ENCODE measurements around the gene ZNF747. TPM values are rescaled to one million over a fixed set of nuclear protein-coding genes. Genes with fewer than 3 reads are reported as not detected.
A peak's percentile ranks its signal among the peaks of the same experiment; 100 is the strongest.

ZNF747 gene
- total RNA-seq (10 to 100 TPM; 13.5 to 17.0 TPM), polyA plus RNA-seq (8.4 TPM)

GRCh38 chr16:30534368-30535105, at the start of gene ZNF747:
ZNF747 (minus strand) TSS chr16:30534858; CDS start chr16:30534679, 179 bp downstream.
- Mint-ChIP-seq H3K27ac (peak within 1 kb of the TSS; percentile 92 to 99 (median 98)), H3K36me3 (peaks cover 0 to 37% (median 0%) of the 10 kb centered on the region in 3 donors), H3K4me1 (peaks cover 18 to 39% (median 25%) of the 10 kb centered on the region in 3 donors), H3K9me3 (no peaks in the 10 kb centered on the region), H3K4me3 (peak within 1 kb of the TSS; percentile 89 to 98 (median 92)), H3K27me3 (no peaks in the 10 kb centered on the region)
- Histone ChIP-seq H3K4me1 (ENCODE audit: insufficient read depth, low read length) (peaks cover 20% of the 10 kb centered on the region), H3K36me3 (ENCODE audit: insufficient read depth, low read length) (peaks cover 2% of the 10 kb centered on the region), H3K4me3 (ENCODE audit: low read length) (peak within 1 kb of the TSS; percentile 98), H3K27me3 (ENCODE audit: insufficient read depth, low read length, poor library complexity, severe bottlenecking) (no peaks in the 10 kb centered on the region), H3K9me3 (ENCODE audit: low read length) (no peaks in the 10 kb centered on the region), H3K27ac (ENCODE audit: low read depth, low read length) (peak within 1 kb of the TSS; percentile 91)
- CTCF ChIA-PET = interaction anchor here (1.0 to 6.2 kb wide), 22 partner anchors 10 to 448 kb away, joined by 3 to 69 read pairs (median 7); partner anchors contain the start of genes DCTPP1, FBRS, ZNF688 and ZNF689
- POLR2A ChIA-PET = interaction anchor here (0.6 to 4.3 kb wide), 13 partner anchors 11 to 126 kb away, joined by 3 to 71 read pairs (median 7); partner anchors contain the start of genes FBRS, PRR14, ZNF688 and ZNF764
- DNase-seq = peak; percentile 86 to 94 (median 87)

- H3K4me3 Mint-ChIP-seq = peak overlapping the region in 1 of 7 donors; percentile 36
- H3K27me3 Mint-ChIP-seq = peaks cover 0 to 3% of the 10 kb centered on the region in 2 donors
- H3K4me1 Mint-ChIP-seq = peaks cover 24 to 36% (median 26%) of the 10 kb centered on the region in 3 donors
- H3K27ac Mint-ChIP-seq = no peak overlapping the region
- POLR2A ChIA-PET = interaction anchor here (1.1 kb wide), 1 partner anchor 11 kb away, joined by 4 read pairs; the partner anchor contains the start of gene ZNF688
- Histone ChIP-seq H3K27ac (ENCODE audit: low read depth, low read length) (no peak overlapping the region), H3K4me3 (ENCODE audit: low read length) (no peak overlapping the region), H3K9me3 (ENCODE audit: low read length) (no peaks in the 10 kb centered on the region), H3K4me1 (ENCODE audit: insufficient read depth, low read length) (peaks cover 12% of the 10 kb centered on the region), H3K27me3 (ENCODE audit: insufficient read depth, low read length, poor library complexity, severe bottlenecking) (no peaks in the 10 kb centered on the region), H3K36me3 (ENCODE audit: insufficient read depth, low read length) (no peaks in the 10 kb centered on the region)
- no peak for DNase-seq
- peaks cover 0 to 40% (median 2%) of the 10 kb centered on the region in 3 donors for H3K36me3 Mint-ChIP-seq
- CTCF ChIA-PET = interaction anchor here (1.3 kb wide), 1 partner anchor 16 kb away, joined by 3 read pairs; no protein-coding TSS in a partner anchor
- H3K9me3 Mint-ChIP-seq = no peaks in the 10 kb centered on the region
Measured at GRCh38 chr16:30582611-30583340, 48.1 kb upstream of the ZNF747 start.

- Histone ChIP-seq H3K4me3 (ENCODE audit: low read length) (no peak overlapping the region), H3K27me3 (ENCODE audit: insufficient read depth, low read length, poor library complexity, severe bottlenecking) (no peaks in the 10 kb centered on the region), H3K36me3 (ENCODE audit: insufficient read depth, low read length) (no peaks in the 10 kb centered on the region), H3K4me1 (ENCODE audit: insufficient read depth, low read length) (peaks cover 12% of the 10 kb centered on the region), H3K27ac (ENCODE audit: low read depth, low read length) (no peak overlapping the region), H3K9me3 (ENCODE audit: low read length) (no peaks in the 10 kb centered on the region)
- peaks cover 0 to 3% of the 10 kb centered on the region in 2 donors for H3K27me3 Mint-ChIP-seq
- H3K4me3 Mint-ChIP-seq = peak overlapping the region in 1 of 7 donors; percentile 15
- no peak for DNase-seq
- POLR2A ChIA-PET = interaction anchor here (0.6 to 0.8 kb wide), 3 partner anchors 10 to 87 kb away, joined by 3 to 6 read pairs (median 5); partner anchors contain the start of gene ZNF688
- peaks cover 0 to 41% (median 2%) of the 10 kb centered on the region in 3 donors for H3K36me3 Mint-ChIP-seq
- peaks cover 20 to 27% (median 22%) of the 10 kb centered on the region in 3 donors for H3K4me1 Mint-ChIP-seq
- CTCF ChIA-PET = interaction anchor here (1.2 to 1.3 kb wide), 2 partner anchors 18 to 47 kb away, joined by 3 read pairs; no protein-coding TSS in a partner anchor
- no peaks in the 10 kb centered on the region for H3K9me3 Mint-ChIP-seq
- no peak overlapping the region for H3K27ac Mint-ChIP-seq
Measured at GRCh38 chr16:30581457-30581856, 46.8 kb upstream of the ZNF747 start.

- H3K36me3 Mint-ChIP-seq = peaks cover 0 to 25% (median 2%) of the 10 kb centered on the region in 3 donors
Measured at GRCh38 chr16:30574678-30575077, 40.0 kb upstream of the ZNF747 start.

GRCh38 chr16:30571445-30572322, 37.0 kb upstream of the ZNF747 start, which contains the start of gene ZNF688:
ZNF688 (minus strand) TSS chr16:30571714; CDS start chr16:30571629, 85 bp downstream.
- H3K27me3 ChIP-seq (ENCODE audit: insufficient read depth, low read length, poor library complexity, severe bottlenecking) = no peaks in the 10 kb centered on the region
- peak within 1 kb of the TSS; percentile 92 for H3K27ac ChIP-seq (ENCODE audit: low read depth, low read length)
- H3K9me3 ChIP-seq (ENCODE audit: low read length) = no peaks in the 10 kb centered on the region
- DNase-seq = peak; percentile 92 to 98 (median 96)
- Mint-ChIP-seq H3K4me3 (peak within 1 kb of the TSS; percentile 87 to 96 (median 91)), H3K27ac (peak within 1 kb of the TSS; percentile 89 to 99 (median 96)), H3K9me3 (no peaks in the 10 kb centered on the region), H3K4me1 (peaks cover 20 to 49% (median 31%) of the 10 kb centered on the region in 3 donors), H3K36me3 (peaks cover 0 to 15% (median 2%) of the 10 kb centered on the region in 3 donors), H3K27me3 (no peaks in the 10 kb centered on the region)
- H3K4me1 ChIP-seq (ENCODE audit: insufficient read depth, low read length) = peaks cover 44% of the 10 kb centered on the region
- ChIA-PET POLR2A (interaction anchor here (0.5 to 2.8 kb wide), 24 partner anchors 10 to 937 kb away, joined by 3 to 55 read pairs (median 4); partner anchors contain the start of genes DCTPP1, FBRS, PRR14 and ZNF689), CTCF (interaction anchor here (0.6 to 2.7 kb wide), 16 partner anchors 14 to 154 kb away, joined by 3 to 23 read pairs (median 4); partner anchors contain the start of genes DCTPP1, ZNF747, ZNF764 and ZNF785)
- H3K4me3 ChIP-seq (ENCODE audit: low read length) = peak within 1 kb of the TSS; percentile 78
- no peaks in the 10 kb centered on the region for H3K36me3 ChIP-seq (ENCODE audit: insufficient read depth, low read length)

More at GRCh38 chr16:30574678-30575077, 40.0 kb upstream of the ZNF747 start:
- Histone ChIP-seq H3K4me1 (ENCODE audit: insufficient read depth, low read length) (peaks cover 19% of the 10 kb centered on the region), H3K27me3 (ENCODE audit: insufficient read depth, low read length, poor library complexity, severe bottlenecking) (no peaks in the 10 kb centered on the region), H3K9me3 (ENCODE audit: low read length) (no peaks in the 10 kb centered on the region), H3K27ac (ENCODE audit: low read depth, low read length) (no peak overlapping the region), H3K4me3 (ENCODE audit: low read length) (no peak overlapping the region), H3K36me3 (ENCODE audit: insufficient read depth, low read length) (no peaks in the 10 kb centered on the region)
- H3K9me3 Mint-ChIP-seq = no peaks in the 10 kb centered on the region
- H3K4me3 Mint-ChIP-seq = peak overlapping the region in 2 of 7 donors; percentile 2 to 71
- ChIA-PET CTCF (no interaction called here), POLR2A (no interaction called here)
- H3K4me1 Mint-ChIP-seq = peaks cover 12 to 31% (median 18%) of the 10 kb centered on the region in 3 donors
- H3K27me3 Mint-ChIP-seq = no peaks in the 10 kb centered on the region
- H3K27ac Mint-ChIP-seq = peak overlapping the region in 3 of 8 donors; percentile 11 to 66 (median 25)
- no peak for DNase-seq

- peaks cover 20 to 53% (median 35%) of the 10 kb centered on the region in 3 donors for H3K4me1 Mint-ChIP-seq
- ChIA-PET POLR2A (interaction anchor here (0.6 to 2.8 kb wide), 13 partner anchors 9 to 153 kb away, joined by 3 to 55 read pairs (median 8); partner anchors contain the start of genes PRR14, ZNF747, ZNF764 and ZNF785), CTCF (interaction anchor here (0.9 to 2.7 kb wide), 7 partner anchors 13 to 121 kb away, joined by 3 to 23 read pairs (median 5); partner anchors contain the start of genes ZNF747 and ZNF764)
- Histone ChIP-seq H3K4me1 (ENCODE audit: insufficient read depth, low read length) (peaks cover 44% of the 10 kb centered on the region), H3K4me3 (ENCODE audit: low read length) (peak overlapping the region; percentile 78), H3K27ac (ENCODE audit: low read depth, low read length) (peak overlapping the region; percentile 92), H3K36me3 (ENCODE audit: insufficient read depth, low read length) (no peaks in the 10 kb centered on the region), H3K9me3 (ENCODE audit: low read length) (no peaks in the 10 kb centered on the region), H3K27me3 (ENCODE audit: insufficient read depth, low read length, poor library complexity, severe bottlenecking) (no peaks in the 10 kb centered on the region)
- no peaks in the 10 kb centered on the region for H3K27me3 Mint-ChIP-seq
- no peak for DNase-seq
- peak overlapping the region; percentile 77 to 97 (median 90) for H3K27ac Mint-ChIP-seq
- no peaks in the 10 kb centered on the region for H3K9me3 Mint-ChIP-seq
- peaks cover 0 to 15% (median 2%) of the 10 kb centered on the region in 3 donors for H3K36me3 Mint-ChIP-seq
- peak overlapping the region; percentile 82 to 95 (median 90) for H3K4me3 Mint-ChIP-seq
Measured at GRCh38 chr16:30570636-30571444, 36.2 kb upstream of the ZNF747 start.

Data from CD8-positive, alpha-beta memory T cell (primary cell).